HG03108 (cell line): ENCODE measurements around the gene F2.
"Not testable (repeated sequence)": the region's sequence is repeated elsewhere in the genome, so short reads cannot be mapped to it uniquely, and the experiment has no call there.

Experiments used
- ATAC-seq: cut with Tn5 transposase; IDR thresholded peaks from one replicate; pipeline ENCODE4 v1.9.1; 2021; ENCODE audit warnings: moderate library complexity; ENCODE audit not compliant: unreplicated experiment

F2 gene

GRCh38 chr11:46712874-46713576 is 6.0 kb upstream of the F2 start:
- ATAC-seq: no peak

GRCh38 chr11:46717825-46718154 is 1.2 kb upstream of the F2 start:
- not testable (repeated sequence) for ATAC-seq

GRCh38 chr11:46718155-46719019 is 626 bp upstream of the F2 start:
- ATAC-seq: no peak

GRCh38 chr11:46719543-46720218 is 668 bp downstream of the F2 start:
- ATAC-seq: no peak

GRCh38 chr11:46721286-46721685 is 2.3 kb downstream of the F2 start:
- no peak for ATAC-seq

GRCh38 chr11:46722566-46723358 is 3.7 kb downstream of the F2 start:
- ATAC-seq: no peak

- no peak for ATAC-seq
Measured at GRCh38 chr11:46723359-46723680, 4.3 kb downstream of the F2 start.

GRCh38 chr11:46724088-46724487 is 5.1 kb downstream of the F2 start:
- ATAC-seq: no peak

GRCh38 chr11:46725338-46726205 is 6.6 kb downstream of the F2 start:
- ATAC-seq: no peak

- no peak for ATAC-seq
Measured at GRCh38 chr11:46726206-46726862, 7.3 kb downstream of the F2 start.

- no peak for ATAC-seq
Measured at GRCh38 chr11:46727952-46728658, 9.1 kb downstream of the F2 start.

- no peak for ATAC-seq
Measured at GRCh38 chr11:46728659-46729040, 9.6 kb downstream of the F2 start.

- no peak for ATAC-seq
Measured at GRCh38 chr11:46729110-46730027, 10.4 kb downstream of the F2 start.

- no peak for ATAC-seq
Measured at GRCh38 chr11:46731545-46731944, 12.5 kb downstream of the F2 start.

GRCh38 chr11:46733234-46733633 is 14.2 kb downstream of the F2 start:
- ATAC-seq: no peak

GRCh38 chr11:46736146-46736545 is 17.1 kb downstream of the F2 start:
- no peak for ATAC-seq

GRCh38 chr11:46736615-46737014 is 17.6 kb downstream of the F2 start:
- ATAC-seq: no peak

GRCh38 chr11:46737699-46738098 is 18.7 kb downstream of the F2 start:
- no peak for ATAC-seq
